MM.1S (cell line): ENCODE results near the gene XPOT.

Source experiments
- CTCF ChIP-seq: fragments of 300-600 bp; sonication (generic); IDR thresholded peaks from 2 replicates; pipeline ENCODE4 v1.5.1; 2016; ENCODE audit warnings: antibody characterized with exemption, low read length, mixed read lengths
- EZH2 ChIP-seq: fragments of 300-600 bp; sonication (generic); optimal IDR thresholded peaks from 2 replicates; pipeline ENCODE3; 2017; ENCODE audit warnings: low read depth, mild to moderate bottlenecking, antibody characterized with exemption, low read length, mixed read lengths
- EZH2phosphoT487 ChIP-seq: fragments of 300-600 bp; sonication (generic); IDR thresholded peaks from 2 replicates; pipeline ENCODE4 v1.6.1; 2018; ENCODE audit warnings: antibody characterized with exemption, low read length

GRCh38 chr12:64446295-64446694 lies 42.1 kb downstream of the XPOT start:
- TF ChIP-seq CTCF (no peak), EZH2 (no peak), EZH2phosphoT487 (no peak)
